GM18873 (cell line): ENCODE measurements around the gene NCKAP5.

Experiments used
- ATAC-seq: cut with Tn5 transposase; IDR thresholded peaks from one replicate; pipeline ENCODE4 v1.9.1; 2021; ENCODE audit warnings: mild to moderate bottlenecking, moderate library complexity, moderate number of reproducible peaks; ENCODE audit not compliant: unreplicated experiment, low FRiP score

The NCKAP5 gene

DNA sequence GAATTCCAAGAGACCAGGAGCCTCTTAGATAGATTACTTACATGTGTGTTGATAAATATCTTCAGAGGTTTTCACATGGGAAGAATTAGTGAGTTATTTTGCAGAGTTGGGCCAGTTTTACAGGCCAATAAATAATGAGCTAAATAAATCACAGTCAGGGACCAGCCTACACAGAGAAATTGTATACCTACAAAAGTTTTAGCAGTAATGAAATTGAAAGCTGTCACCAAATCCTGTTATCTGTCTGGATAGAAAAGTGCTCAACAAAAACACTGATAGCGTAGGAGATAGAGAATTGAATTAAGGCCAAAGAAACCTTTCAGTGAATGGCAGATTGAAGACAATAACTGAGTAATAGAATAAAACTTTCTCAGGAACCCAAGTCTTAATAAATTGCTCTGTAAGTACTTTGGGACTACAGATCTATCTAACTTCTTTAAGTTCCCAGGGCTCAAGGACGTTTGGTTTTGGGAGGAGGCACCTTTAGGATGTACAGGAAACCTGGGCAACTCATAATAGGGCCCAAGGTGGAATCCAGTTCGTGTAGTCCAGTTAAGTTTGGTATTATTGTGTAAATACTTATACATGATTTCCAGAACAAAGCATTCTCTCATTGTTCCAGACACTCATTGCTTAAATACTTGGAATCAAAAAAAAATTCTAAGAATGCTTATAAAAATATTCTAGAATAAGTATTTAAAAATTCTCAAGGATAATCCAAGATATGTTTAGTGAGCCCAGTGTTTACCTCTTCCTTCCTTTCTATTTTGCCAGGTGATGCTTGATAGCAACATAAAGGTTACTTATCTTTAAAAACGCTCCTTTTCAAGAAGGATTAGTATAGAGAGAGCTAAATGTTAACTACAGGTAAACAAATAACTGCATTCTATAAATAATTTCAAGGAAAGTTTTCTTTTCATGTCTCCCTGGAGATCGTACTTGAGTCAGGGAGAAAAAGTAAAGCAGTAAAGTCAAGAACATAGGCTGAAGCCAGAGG is 134.5 kb downstream of the NCKAP5 start:
- ATAC-seq: no peak

DNA sequence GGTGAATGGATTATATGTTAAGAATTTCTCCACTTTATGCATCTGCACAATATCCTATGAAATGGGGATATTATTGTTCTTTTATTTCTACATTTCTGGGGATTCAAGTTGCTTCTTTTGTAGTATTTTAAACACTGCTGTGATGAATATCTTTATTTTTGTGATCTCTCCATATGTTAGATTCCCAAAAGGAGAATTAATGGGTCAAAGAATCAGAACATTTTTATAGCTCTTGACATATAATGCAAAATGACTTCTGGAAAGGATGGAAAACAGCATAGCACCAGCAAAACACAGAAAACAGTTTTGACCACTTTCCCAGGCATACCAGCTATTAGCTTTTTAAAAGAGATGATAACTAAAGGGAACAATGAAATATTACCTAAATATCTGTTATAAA is 135.5 kb downstream of the NCKAP5 start:
- ATAC-seq: no peak

DNA sequence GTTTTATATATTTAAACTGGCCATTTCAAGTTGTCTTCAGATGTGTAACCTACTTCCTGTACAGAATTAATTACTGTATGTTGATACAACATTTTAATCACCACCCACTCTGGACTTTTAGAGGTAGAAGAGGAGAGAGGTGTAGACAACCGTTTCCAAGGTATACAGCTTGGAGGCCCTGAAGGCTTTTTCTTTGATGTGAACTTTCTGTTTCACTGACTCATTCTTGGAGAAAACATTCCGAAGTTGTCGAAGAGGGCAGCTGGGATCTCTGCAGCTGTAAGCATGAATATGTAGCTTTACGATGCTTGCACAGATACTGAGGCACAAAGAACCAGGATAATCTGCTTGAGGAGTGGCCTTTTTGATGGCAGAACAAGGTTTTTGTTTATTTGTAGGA is 137.0 kb downstream of the NCKAP5 start:
- ATAC-seq: no peak

DNA sequence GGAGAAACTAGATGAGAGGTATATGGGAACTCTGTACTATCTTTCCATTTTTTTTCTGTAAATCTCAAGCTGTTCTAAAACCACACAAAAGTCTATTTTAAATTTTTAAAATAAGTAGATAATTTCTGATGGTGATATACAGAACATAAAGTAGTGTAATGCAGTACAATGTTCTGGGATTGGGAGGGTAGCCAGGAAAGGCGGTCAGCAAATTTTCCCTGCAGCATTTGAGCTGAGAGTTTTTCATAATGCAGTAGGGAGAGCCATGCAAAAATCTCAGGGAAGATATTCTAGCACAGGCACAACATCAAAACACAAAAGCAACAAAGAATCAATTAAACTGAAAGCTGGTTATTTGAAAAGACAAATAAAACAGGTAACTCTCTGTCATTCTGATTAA is 141.5 kb downstream of the NCKAP5 start:
- ATAC-seq: no peak

DNA sequence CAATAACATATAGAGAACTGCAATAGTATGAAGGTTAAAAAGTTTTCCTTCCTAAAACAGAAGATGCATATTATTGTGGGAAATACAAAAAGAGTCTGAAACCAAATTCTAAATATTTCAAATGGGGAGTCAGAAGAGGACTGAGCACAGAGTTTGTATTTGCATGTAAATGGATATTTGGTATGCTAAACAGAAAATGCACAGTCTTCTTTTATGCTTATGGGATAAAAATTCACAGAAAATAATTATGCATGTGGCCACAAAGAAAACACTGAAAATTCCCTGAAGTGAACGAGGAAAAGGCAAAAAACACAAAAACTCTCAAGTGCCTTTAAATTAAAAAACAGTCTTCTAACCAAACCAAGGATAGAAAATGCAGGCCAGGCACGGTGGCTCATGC is 142.7 kb downstream of the NCKAP5 start:
- no peak for ATAC-seq

DNA sequence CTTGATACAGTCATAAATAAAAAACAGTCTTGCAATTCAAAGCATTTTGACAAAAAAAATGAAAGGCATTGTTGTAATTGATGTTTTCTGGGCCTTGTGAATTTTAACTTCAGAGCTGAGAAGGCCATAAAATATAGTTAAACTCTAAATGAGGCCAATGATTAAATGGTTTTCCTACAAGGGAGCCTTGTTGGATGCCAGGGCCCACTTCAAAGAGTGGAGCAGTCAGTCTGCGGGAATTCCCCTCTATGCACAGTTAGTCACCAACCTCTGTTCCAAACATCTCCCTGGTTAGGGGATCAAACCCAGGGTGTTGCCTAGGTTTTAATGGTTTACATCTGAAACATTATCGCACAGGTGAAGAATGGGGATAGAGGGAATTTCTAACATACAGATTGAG is 143.4 kb downstream of the NCKAP5 start:
- ATAC-seq: no peak

DNA sequence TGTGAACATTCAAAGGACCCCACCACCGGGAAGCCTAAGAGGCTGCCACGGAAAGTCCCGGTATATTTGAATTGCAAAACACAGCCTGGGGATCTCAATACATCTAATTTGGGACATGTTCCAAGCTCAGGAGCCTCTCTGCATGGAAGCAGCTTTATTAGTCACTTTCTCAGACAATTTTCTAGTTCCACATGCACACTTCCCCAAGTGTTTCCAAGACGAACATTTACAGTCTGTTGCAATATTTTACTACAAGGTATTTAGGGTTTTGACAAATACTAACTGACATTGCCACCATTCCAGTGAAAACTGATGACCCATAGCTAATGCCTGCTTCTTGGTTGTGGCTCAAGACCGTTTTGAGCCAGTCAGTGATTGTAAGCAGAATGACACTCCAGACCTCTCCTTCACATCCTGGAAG is 145.3 kb downstream of the NCKAP5 start:
- no peak for ATAC-seq

DNA sequence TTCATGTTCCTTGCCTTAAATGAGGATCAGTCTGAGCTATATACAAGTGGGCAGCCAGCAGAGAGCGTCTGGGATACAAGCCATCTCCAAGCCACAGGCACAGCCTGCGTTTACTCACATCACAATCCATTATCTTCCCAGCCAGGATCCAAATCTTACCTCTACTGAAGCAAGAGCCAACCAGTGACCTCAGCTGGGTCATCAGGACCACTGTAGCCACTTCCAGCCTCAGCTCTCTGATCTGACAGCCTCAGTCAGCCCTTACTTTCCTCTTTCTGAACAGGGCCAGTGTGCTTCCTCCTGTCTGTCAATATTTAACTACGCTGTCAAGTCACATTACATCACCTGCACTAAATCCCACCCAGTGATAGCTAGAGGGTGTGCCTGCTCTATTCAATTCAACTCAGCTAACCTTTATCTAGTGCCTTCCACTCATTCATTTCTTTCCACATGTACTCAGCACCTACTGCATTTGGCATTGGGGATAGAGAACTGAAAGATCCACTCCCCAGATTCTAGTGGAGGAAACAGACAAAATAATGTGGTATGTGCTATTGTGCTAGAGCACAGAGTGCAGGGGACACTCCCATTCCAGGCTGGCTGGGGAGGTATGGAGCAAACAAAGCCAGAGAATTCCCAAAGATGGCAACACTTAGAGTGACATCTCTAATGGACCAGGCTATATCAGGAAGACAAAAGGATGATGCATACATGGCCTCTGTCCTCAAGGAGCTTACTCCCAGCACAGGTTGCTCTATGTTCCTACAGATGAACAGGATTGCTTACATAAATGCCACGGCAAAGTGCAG is 146.5 kb downstream of the NCKAP5 start:
- ATAC-seq: peak; percentile 95

DNA sequence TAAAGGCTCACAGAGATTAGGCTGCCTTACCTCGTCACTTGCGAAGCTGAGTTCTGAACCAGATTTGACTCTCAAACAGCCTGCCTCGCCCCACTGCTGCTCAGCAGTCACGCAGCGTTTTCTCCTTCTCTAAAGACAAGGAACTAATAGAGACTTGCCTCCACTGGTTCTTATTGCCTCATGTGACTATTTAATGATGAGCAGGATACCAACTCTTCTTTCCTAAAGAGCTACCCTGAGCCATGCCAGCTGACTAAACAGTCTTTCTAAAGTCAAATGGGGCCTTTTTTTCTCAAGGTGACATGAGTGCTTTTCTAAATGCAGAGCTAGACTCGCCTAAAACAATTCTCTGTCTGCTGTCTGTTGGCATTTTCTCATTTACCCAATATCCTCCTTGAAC is 147.5 kb downstream of the NCKAP5 start:
- ATAC-seq: no peak

DNA sequence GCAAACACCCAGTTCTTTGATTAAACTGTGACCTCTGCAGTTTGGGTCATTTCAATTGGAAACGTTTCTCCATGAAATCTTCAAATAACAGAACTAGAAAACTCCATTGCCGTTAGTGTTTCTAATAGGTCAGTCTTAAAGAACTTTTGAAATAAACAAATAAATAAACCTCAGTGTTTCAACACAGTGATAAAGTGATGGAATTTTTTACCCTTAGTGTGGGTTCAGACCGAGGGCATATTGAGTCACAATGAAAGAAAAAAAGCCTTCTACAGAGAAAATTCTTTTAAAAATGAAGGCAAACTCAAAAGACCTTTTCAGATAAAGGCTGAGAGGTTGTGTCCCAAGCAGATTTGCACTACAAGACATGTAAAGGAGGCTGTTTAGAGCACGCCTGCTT is 149.6 kb downstream of the NCKAP5 start:
- no peak for ATAC-seq

DNA sequence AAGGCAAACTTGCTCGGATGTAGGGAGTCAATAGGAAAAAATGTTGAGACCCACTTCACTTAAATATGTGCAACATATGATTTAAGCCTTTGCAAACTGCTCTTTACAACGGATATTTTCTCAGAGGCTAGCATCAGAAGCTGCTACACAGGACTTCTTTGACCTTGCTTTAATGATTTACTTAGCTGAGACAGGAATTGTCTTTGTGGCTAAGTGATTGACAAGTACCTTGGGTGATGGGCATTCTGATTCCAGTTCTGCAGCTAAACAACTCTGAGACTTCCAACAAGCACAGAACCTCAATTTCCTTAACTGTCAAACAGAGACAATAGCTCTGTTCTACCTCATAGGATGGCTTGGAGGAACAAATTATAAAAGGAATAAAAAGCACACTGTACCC is 150.2 kb downstream of the NCKAP5 start:
- peak; percentile 37 for ATAC-seq

DNA sequence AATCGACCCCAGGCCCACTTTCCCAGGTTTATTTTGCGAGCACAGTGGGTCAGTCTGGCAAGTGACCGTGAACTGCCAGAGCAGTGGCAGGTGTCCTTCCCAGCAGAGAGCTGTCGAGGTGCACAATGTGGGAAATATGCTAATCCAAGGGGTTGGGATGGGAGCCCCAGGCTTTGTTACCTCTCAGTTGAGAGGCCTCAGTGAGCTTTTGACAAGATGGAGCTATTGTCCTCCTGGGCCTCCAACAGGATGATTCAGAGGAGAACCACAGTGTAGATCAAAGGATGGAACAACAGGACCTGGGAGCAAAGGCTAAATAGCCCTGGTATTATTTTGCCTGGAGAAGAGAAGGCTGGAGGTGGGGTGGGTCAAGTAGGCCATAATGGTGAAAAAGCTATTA is 150.8 kb downstream of the NCKAP5 start:
- no peak for ATAC-seq

DNA sequence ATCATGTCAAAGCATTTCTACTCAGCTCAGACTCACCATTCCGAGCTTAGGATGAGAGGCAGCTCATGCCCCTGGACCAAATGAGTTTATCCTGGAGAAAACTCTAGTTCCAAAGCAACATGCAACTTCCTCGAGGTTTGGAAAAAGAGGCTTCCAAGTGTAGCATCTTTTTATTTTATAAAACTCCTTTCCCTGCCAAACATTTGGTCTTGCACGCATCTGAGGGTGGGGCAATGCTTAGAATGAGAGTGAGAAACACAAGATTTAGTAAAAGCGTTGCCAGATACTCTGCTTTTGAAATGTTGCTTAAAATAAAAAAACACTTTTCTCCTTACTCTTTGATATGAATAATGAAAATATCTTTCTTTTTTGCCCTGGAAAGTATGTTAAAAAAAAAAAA is 151.5 kb downstream of the NCKAP5 start:
- no peak for ATAC-seq

DNA sequence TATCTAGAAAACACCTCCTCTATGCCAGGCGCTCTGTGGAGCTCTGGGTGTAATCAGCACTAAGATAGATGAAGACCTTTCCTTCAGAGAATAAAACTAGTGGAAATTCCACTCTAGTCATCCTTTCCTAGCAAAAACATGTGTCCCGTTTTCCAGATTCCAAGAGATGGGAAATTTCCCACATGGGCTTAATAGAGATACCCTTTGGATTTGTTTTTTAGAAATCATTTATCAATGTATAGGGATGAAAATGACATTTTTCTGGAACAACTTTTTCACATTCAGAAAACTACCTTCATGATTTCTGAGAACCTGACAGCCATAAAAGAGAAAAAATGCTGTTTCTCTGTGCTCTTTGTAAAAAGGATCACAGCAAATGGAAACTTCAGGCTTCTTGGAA is 152.1 kb downstream of the NCKAP5 start:
- no peak for ATAC-seq

DNA sequence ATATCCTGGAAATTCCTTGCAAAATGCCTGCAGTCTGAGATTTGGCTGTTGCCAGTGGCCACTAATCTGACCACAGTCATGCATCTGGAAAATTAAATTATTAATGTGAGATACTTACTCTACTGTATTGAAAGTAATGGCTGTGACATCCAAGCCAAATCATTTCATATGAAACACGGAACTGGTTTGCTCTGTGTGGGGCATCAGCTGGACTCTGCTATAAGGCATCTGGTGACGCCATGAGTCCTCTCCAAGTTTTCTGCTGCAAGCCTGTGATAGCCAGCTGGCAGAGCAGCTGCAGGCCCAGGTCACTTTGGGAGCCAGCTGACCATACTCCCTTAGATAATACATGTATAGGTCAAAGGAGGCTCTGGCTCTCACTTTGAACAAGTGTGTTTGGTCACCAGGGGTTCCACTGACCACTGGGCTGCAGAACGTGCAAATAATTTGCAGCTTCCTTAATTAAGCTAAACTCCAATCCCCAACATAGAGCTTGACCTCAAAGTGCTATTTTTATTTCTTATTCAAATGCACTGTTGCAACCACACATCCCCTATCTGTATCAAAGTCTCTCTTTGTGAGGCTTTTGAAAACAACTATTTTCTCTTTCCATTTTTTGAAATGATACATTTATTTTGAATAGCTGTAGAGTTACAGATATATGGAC is 152.9 kb downstream of the NCKAP5 start:
- no peak for ATAC-seq

DNA sequence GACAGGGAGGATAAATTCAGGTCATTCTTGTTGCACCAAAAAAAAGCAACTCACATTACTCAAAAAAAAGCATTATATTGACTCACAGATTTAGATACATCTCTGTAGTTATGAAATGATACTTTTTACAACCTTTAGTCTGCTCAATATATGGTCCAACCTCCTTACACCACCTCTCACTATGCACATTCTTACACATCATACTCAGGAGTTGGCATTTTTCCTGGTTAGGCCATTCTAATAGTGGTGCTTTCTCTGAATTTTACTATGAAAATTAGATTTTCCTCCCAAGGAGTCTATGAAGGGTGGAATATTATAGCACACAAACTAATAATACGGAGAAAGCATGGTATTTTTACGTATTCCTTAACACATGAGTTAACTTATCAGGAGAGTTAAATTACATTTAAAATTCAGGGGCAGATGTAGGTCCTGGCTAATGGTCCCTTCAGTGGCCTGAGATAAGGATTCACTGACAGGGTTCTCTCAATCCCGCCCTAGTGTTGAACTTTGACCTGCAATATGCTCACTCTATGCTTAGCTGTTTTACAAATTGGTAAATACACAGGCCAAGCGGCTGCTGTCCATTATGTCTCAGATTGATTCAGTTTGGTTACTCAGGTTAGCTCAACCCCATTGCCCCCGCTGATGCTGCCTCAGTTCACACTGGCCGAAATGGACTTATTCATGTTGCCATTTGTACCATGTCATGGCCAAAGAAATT is 153.6 kb downstream of the NCKAP5 start:
- ATAC-seq: no peak

DNA sequence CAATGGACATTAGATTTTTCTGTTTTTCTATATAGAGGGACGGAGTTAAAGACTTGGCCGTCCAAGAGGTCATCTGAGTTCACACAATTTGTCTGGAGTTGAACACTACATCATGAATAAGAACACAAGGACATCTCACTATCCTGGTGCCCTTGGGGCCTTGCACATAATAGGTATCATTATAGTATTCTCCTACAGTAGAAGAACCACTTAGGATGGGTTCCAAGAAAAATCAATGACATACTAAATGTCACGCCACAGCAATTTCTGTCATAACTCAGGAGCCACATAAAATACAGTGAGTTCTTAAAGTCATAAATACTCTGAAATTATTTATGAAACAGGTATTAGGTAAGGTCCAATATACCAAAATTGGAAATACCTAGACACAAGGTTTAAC is 154.4 kb downstream of the NCKAP5 start:
- no peak for ATAC-seq

DNA sequence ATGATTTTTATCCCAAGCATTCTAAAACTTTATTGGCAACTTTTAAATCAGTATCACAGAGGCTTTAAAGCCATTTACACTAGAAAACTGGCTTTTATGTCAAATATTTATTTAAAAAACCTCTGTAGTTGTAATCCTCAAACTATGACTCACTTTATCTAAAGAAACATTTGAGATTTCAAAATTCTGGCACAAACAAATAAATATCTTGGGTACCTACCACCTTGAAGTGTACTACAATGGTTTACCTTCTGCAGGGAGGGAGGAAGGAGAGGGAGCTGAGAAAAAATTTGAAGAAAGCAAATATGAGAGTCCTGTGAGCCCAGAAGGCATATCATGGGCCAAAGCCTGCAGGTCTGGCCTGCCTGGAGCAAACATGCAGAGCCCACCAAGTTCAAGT is 155.6 kb downstream of the NCKAP5 start:
- no peak for ATAC-seq

DNA sequence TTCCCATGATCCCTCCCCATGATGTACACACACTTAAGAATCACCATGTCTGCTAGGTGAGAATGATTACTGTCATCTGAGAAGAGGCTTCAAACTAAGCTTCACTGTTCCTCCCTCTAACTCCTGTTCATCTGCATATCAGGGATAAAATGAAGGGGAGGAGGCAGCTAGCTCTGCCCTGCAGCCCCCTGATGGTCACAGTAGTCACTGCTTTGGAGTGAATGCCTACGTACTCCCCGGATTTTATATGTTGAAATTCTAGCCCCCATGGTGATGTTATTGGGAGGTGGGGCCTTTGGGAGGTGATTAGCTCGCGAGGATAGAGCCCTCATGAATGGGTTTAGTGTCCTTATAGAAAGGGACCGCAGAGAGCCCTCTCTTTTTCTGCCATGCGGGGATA is 156.4 kb downstream of the NCKAP5 start:
- no peak for ATAC-seq

DNA sequence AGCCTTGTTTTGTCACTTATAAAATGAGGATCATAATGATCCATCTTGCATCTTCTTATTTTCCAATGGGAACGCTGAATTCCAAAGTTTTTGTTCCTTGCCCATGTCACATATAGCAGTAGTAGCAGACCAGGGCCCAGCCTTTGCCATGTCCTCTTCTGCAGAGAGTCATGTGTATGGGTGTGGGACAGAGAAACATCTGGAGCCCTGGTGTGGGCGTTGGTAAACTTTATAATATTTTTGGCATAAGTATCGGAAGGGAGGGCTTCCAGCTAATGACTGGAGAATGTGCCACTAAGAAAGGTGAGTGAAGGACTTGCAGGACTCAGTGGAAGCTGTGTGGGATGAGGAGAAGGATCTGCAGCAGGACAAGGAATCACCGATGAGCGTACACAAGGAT is 157.2 kb downstream of the NCKAP5 start:
- no peak for ATAC-seq
